ENCODE data around the gene TSPAN10. TPM values are rescaled to one million over a fixed set of nuclear protein-coding genes. Genes with fewer than 3 reads are reported as not detected.

Gene TSPAN10
- 0.75 and 1.1 TPM in 2 replicates for total RNA-seq

DNA sequence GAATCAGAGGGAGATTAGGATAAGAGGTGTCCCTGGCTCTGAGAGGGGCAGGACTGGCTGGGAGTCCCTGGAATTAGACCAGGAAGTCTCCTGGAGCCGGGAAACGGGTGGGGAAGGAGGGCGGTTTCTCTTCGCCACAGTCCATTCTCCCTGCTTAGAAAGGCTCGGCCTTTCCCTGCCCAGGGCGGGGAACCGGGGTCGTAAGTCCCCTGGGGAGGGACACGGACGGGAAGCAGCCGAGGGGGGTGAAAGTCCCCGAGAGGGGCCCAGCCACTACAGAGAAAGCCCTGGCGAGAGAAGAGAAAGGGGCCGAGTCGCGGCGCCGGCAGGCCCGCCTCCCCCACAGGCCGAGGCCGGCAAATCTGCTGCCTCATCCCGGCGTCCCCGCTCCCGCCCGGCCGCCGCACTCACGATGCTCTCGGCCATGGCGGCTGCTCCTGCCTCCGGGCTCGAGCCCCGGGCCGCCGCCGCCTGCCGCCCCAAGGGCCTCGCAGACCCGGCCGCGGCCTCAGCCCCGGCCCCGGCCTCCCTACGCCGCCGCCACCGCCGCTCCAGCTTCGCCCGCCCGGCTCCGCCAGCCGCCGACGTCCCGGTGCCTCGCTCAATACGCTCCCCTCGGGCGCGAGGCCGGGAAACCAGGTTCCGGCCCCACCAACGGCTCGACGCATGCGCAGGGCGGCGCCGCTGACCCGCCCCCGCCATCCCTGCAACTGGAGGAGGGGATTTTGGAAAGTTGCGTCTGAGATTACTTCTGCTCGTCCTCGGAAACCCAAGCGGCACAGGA, at the start of gene TSPAN10, which contains the start of gene NPLOC4:
Gene TSPAN10, plus strand, starts transcription at position 692 of the 784 bp plus-strand sequence. CDS start 5,217 bp downstream, outside the sequence.
Gene NPLOC4, minus strand, starts transcription at position 608 of the 784 bp plus-strand sequence. Its CDS starts 182 bp downstream, at position 426.

GRCh38 chr17:81656118-81656743, 19.2 kb downstream of the TSPAN10 start, which contains the start of gene PDE6G:
PDE6G (minus strand) TSS chr17:81656542; CDS start chr17:81653305, 3,237 bp downstream.

DNA sequence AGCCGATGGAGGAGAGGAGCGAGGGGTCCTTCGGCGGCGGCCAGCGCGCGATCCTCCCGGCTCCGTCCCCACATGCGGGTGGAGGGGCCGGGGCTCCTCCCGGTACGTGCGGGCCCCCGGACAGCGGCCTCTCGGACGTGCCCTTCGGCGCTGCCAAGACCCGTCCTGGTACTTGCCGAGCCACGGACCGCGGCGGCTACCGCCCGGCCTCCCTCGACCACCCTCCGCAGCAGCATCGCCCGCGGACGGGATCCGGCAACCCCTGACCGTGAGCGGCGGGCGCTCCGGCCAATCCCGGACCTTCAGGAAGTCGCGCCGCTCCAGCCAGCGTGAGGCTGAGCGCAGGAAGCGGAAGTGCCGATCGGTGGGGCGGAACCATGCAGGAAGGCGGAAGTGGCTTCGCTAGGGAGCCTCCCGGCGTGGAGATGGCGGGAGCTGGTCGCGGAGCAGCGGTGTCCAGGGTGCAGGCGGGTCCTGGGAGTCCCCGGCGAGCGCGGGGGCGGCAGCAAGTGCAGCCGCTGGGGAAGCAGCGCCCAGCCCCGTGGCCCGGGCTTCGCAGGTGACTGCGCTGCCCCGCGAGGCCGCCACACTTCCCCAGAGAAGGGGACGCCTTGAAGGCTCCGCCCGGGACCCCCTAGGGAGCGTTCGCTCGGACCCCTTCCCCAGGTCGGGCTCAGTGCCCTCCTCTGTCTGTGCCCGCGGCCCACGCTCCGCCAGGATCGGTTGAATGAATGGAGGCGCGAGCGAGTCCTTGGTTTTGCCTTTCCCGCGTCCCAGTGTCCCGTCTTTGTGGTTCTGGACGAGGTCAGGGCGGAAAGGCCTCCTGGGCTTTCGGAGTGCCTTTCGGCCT, 29.6 kb downstream of the TSPAN10 start, which contains the start of the genes CCDC137 and OXLD1:
Gene CCDC137, plus strand, starts transcription at position 396 of the 850 bp plus-strand sequence. Its CDS starts 30 bp downstream, at position 426.
Gene OXLD1, minus strand, starts transcription at position 264 of the 850 bp plus-strand sequence. Its CDS starts 28 bp downstream, at position 236.

DNA sequence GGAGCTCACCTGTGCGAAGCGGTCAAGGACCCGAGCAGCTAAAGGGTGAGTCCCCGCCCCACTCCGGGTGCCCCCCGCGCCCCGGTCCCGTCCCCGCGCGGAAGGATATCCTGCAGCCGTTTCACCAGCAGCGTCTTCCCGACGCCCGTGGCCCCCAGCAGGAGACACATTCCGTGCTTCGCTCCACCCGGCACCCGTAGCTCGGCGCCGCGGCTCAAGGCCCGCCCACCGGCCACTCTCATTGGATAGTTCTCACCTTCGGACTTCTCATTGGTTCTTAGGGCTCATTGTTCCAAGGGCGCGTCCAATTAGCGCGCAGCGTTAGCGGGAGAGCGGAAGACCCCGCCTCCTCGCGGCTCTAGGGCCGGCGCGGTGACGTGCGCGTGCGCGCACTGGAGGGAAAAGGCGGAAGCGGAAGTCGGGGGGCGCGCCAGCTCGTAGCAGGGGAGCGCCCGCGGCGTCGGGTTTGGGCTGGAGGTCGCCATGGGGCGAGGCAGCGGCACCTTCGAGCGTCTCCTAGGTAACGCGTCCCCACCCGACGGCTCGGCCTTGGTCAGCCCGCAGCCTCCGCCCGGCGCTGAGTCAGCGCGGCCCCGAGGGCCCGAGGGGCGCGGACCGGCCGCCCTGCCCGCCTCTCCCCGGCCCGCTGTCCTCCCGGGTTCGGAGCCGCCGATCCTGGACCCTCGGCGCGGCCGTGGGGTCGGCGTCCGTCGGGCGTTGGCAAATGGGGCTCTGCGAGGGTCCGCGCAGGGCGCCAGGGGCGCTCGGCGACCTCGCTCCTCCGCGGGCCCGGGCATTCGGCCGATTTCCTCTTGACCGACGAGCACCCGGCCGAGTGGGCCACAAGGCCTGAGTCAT, 46.8 kb downstream of the TSPAN10 start, which contains the start of the genes ARL16 and HGS:
Gene ARL16, minus strand, starts transcription at position 214 of the 858 bp plus-strand sequence. Its CDS starts 44 bp downstream, at position 170.
Gene HGS, plus strand, starts transcription at position 428 of the 858 bp plus-strand sequence. Its CDS starts 56 bp downstream, at position 484.

Other genes starting within 250 kb of the TSPAN10 start
- gene BAHCC1, start 241.7 kb upstream of the TSPAN10 start, total RNA-seq = 26.9 and 29.2 TPM in 2 replicates
- 4,782 and 5,091 TPM in 2 replicates for gene ACTG1, start 124.4 kb upstream of the TSPAN10 start, total RNA-seq
- gene FSCN2, start 108.8 kb upstream of the TSPAN10 start, total RNA-seq = 0.25 and 1.1 TPM in 2 replicates
- gene FAAP100, start 84.8 kb upstream of the TSPAN10 start, total RNA-seq = 27.2 and 29.4 TPM in 2 replicates
- gene NPLOC4, start 84 bp upstream of the TSPAN10 start, total RNA-seq = 33.5 and 42.5 TPM in 2 replicates
- 0.98 TPM in 1 of 2 replicates, not detected in the other for gene PDE6G, start 19.3 kb downstream of the TSPAN10 start, total RNA-seq
- gene OXLD1, start 29.4 kb downstream of the TSPAN10 start, total RNA-seq = 33.4 and 34.4 TPM in 2 replicates
- 6.7 and 7.5 TPM in 2 replicates for gene CCDC137, start 29.5 kb downstream of the TSPAN10 start, total RNA-seq
- 23.2 and 26.5 TPM in 2 replicates for gene ARL16, start 46.6 kb downstream of the TSPAN10 start, total RNA-seq
- 62.0 and 64.1 TPM in 2 replicates for gene HGS, start 46.8 kb downstream of the TSPAN10 start, total RNA-seq
- 52.2 and 52.5 TPM in 2 replicates for gene MRPL12, start 66.2 kb downstream of the TSPAN10 start, total RNA-seq
- 4.2 and 5.9 TPM in 2 replicates for gene SLC25A10, start 75.1 kb downstream of the TSPAN10 start, total RNA-seq
- not detected in 2 replicates for gene GCGR, start 167.0 kb downstream of the TSPAN10 start, total RNA-seq
- 82.7 and 89.0 TPM in 2 replicates for gene MCRIP1, start 196.1 kb downstream of the TSPAN10 start, total RNA-seq
- not detected in 2 replicates for gene PPP1R27, start 197.9 kb downstream of the TSPAN10 start, total RNA-seq
- 2,196 and 3,205 TPM in 2 replicates for gene P4HB, start 223.3 kb downstream of the TSPAN10 start, total RNA-seq
- gene ARHGDIA, start 234.1 kb downstream of the TSPAN10 start, total RNA-seq = 156 and 187 TPM in 2 replicates

Data from cardiac ventricle fibroblast (primary cell).